Stimulated activated CD8-positive, alpha-beta memory T cell treated with anti-CD3 and anti-CD28 coated beads, Interleukin-7, amount 100 ng/mL, for 48 hours (primary cell): Measurements from ENCODE around the gene SRRM3.
"Not testable (repeated sequence)": the region's sequence is repeated elsewhere in the genome, so short reads cannot be mapped to it uniquely, and the experiment has no call there.

Experiments used
- DNase-seq, 2 donors: peaks; one replicate each; pipeline ENCODE4 v3.0.0-alpha.2; 2020; ENCODE audit warnings: low read depth in 1 of 2; ENCODE audit errors: extremely low read depth in 1 of 2

Gene SRRM3

DNA sequence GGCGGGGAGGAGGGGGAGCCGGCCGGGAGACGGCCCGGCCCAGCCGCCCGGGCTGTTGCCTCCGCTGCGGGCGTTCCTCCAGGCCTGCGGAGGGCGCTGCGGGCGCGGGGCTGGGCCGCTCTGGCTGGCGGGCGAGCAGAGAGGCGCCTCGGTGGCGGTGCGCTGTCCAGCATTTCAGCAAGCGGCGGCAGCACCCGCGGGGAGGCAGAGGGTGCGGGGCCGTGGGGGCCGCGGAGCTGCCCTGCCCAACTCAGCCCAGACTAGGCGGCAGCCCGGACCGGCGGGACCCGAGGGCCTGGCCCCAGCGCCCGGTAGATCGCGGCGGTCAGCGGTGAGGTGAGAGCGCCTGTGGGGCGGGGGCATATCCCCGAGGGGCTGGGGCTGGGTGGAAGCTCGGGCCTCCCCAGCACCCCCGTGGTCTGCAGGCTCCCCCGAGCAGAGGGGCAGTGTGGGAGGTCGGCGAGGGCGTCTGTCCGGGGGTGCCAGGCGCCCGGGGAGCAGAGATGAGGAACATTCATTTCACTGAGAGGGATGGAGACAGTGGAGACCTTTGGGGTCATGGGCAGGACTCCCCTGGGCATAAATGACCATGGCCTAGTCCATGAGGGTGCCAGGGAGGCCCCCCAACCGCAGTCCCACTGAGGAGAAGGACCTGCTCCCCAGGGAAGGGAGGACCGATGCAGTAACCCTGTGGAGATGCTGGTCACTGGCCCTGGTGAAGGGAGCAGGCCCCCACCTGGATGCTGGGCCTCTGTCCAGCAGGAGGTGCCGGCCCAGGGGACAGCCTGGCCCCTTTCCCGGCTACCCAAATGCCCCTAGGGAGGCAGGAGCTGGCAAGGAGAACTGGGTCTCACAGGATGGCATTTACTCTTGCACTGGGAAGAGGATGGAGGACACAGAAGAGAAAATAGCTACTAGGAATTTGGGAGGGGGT lies at the start of gene SRRM3:
Gene SRRM3, plus strand, starts transcription at position 165 of the 934 bp plus-strand sequence. CDS start 33,171 bp downstream, outside the sequence.
- DNase-seq, result peak; percentile 53

- no peak for DNase-seq
These were observed 49.8 kb upstream of the SRRM3 start for GRCh38 chr7:76151932-76152331.

- not testable (repeated sequence) for DNase-seq
These were observed 48.0 kb upstream of the SRRM3 start for GRCh38 chr7:76153571-76154230.

DNA sequence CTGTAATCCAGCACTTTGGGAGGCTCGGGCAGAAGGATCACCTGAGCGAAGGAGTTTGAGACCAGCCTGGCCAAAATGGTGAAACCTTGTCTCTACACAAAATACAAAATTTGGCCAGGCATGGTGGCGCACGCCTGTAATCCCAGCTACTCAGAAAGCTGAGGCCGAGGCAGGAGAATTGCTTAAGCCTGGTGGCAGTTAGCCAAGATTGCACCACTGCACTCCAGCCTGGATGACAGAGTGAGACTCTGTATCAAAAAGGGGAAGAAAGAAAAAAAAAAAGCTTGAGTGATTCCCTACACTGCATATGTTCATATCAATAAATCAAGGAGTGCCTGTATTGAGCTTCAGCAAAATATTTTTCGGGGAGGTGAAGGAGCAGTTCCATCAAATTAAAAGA lies 45.8 kb upstream of the SRRM3 start:
- no peak for DNase-seq

DNA sequence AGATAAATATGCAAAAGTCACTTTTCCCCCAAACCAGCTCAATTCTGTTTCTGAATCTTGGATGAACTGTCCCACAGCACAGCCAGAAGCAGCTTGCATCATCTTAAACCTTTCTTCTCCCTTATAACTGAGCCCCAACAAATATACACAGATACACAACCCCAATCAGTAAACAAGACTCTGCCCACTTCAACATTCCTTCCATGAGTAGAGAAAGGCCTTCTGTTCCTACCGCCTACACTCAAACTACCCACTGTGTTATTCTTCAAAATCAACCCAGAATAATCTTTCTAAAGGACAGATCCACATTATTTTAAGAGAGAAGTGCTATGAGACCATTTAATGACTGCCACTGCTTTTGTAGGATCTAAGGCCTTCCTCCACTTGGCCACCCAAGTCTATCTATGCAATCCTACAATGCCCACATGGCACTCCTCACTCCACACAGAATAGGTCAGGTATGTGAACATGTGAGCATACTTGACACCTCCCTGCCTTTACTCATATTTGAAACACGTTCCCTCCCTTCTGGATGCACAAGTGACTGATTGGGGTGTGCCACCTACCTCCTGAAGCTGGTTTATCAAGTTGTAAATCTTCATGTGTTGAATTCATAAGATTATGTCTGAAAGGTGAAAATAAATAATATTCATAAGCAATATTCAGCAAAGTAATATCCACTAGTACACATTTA lies 44.6 kb upstream of the SRRM3 start:
- DNase-seq, result not testable (repeated sequence)

DNA sequence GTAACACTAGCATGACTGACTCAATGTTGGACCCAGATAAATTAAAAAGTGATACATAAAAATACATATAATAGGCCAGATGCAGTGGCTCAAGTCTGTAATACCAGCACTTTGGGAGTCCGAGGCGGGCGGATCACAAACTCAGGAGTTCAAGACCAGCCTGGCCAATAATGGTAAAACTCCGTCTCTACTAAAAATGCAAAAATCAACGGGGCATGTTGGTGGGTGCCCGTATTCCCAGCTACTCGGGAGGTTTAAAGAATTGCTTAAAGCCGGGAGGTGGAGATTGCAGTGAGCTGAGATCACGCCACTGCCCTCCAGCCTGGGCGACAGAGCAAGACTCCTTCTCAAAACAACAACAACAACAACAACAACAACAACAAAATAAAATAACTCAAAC lies 43.3 kb upstream of the SRRM3 start:
- not testable (repeated sequence) for DNase-seq

DNA sequence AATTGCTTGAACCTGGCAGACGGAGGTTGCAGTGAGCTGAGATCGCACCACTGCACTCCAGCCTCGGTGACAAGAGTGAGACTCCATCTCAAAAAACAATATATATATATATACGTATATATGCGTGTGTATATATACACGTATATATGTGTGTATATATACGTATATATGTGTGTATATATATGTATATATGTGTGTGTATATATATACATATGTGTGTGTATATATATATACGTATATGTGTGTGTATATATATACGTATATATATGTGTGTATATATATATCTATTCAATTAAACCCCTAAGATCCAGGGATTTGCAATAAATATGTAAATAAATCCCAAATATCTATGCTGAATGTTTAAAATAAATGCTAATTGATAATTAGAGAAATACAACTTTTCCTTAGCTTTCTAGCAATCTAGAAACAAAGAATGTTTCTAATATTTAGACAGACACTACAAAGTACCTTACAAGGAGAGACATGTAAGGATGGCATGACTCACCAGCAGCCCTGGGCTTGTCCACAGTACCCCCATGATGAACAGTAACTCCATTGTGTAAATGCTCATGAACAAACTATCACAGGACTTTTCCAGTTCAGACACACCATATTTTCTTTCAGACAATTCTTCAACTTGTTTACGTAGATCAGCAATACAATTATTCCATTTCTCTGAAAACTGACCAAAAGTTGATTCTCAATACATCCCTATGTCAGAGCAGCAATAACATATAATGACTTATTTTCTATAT lies 39.1 kb upstream of the SRRM3 start:
- not testable (repeated sequence) for DNase-seq

DNA sequence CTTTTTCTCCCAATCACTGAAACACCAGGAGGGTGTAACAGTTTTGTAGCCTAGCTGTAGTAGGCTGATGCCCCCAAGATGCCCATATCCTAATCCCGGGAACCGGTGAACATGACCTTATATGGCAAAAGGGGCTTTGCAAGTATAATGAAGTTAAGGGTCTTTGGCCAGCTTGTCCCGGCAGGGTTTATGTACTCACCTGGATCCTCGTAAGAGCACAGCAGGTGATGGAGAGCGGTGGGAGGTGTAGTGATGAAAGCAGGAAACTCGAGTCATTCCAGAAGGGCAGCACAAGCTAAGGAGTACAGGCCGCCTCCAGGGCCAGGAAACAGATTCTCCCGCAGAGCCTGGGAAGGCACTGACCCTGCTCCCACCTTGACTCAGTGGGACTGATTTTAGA lies 37.9 kb upstream of the SRRM3 start:
- DNase-seq, result not testable (repeated sequence)

GRCh38 chr7:76165106-76165972 lies 36.4 kb upstream of the SRRM3 start:
- DNase-seq, result no peak

GRCh38 chr7:76165973-76166403 lies 35.7 kb upstream of the SRRM3 start:
- no peak for DNase-seq

GRCh38 chr7:76166404-76167255 lies 35.1 kb upstream of the SRRM3 start:
- peak; percentile 81 to 88 for DNase-seq

- no peak for DNase-seq
These were observed 28.0 kb upstream of the SRRM3 start for GRCh38 chr7:76173566-76174205.

DNA sequence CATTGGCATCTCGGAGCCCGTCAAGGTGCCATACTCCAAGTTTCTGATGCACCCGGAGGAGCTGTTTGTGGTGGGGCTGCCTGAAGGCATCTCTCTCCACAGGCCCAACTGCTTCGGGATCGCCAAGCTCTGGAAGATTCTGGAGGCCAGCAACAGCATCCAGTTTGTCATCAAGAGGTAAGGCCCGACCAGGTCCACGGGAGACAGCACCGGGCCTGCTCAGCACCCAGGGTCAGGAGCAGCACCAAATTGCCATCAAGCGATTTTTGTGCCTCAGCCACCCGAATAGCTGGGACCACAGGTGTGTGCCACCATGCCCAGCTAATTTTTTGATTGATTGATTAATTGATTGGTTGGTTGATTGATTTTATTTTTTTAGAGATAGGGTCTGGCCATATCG lies 24.7 kb upstream of the SRRM3 start:
- not testable (repeated sequence) for DNase-seq

DNA sequence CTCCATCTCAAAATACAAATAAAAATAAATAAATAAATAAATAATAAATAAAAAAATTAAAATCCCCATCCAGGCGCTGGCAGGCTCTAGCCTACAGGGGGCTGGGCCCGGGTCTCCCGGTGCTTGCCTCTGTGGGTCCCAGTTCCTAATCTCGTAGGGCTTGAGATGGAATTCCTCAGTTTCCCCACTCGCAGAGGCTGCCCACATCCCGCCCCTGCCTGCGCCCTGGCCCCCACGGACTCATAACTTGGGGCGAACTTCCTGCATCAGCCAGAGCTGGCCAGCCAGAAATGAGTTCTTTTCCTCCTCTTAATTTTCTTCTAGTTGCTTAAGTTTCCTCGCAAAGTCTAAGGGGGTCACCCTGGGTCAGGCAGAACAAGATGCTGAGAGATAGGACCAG lies 22.0 kb upstream of the SRRM3 start:
- DNase-seq, result no peak

- DNase-seq, result no peak
These were observed 19.3 kb upstream of the SRRM3 start for GRCh38 chr7:76182225-76182960.

DNA sequence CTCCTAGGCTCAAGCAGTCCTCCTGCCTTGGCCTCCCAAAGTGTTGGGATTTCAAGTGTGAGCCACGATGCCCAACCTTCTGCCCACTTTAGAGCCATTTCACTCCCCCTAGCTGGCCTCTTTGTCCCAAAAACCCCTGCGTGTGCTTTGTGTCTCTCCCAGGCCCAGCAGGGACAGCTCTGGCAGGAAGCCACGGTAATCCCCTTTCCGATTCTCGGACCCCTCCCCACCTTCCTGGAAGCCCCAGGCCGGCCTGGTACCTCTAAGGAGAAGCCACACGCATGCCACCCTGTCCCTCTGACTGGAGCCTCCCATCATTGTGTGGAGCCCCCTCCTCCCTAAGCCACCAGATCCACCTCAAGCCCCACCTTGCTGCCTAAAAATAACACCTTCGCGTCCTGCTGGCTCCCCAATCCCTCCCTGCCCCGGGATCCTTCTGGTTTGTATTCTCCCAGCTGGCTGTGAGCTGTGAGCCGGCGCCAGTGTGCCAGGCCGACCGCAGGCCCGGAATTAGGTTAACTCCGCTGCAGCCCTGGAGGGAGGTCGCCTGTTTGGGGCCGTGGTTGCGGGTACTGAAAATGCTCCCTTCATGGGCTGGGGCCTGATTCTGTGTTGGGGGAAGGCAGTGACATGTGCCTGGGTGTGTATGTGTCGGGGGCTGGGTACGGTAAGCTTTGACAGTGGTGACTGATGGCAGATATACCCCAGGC lies 16.4 kb upstream of the SRRM3 start:
- DNase-seq, result no peak

- DNase-seq, result no peak
These were observed 14.4 kb upstream of the SRRM3 start for GRCh38 chr7:76187272-76187671.
